H1 (cell line): ENCODE data around the gene TAP2. TPM values are rescaled to one million over a fixed set of nuclear protein-coding genes. Genes with fewer than 3 reads are reported as not detected.

Experiments used
- CTCF ChIA-PET: fragments of 300-600 bp; sonication (Branson Sonifier 250); formaldehyde crosslinking; loops from one replicate; lab custom pipeline; 2021; ENCODE audit not compliant: partially characterized antibody; lab: Charles Lee
- POLR2A ChIA-PET: fragments of 300-600 bp; sonication (Branson Sonifier 250); formaldehyde crosslinking; loops from one replicate; lab custom pipeline; 2021; ENCODE audit warnings: inconsistent platforms; ENCODE audit not compliant: partially characterized antibody; lab: Charles Lee
- DNase-seq, 2 experiments: peaks; one replicate each; pipeline versions ENCODE4 v3.0.0 to v3.0.0-alpha.2; 2010 to 2022; ENCODE audit warnings: low spot score in 2 of 2, low read depth in 1 of 2, mixed read lengths in 1 of 2
- FAIRE-seq: peaks from 2 replicates; lab custom pipeline; 2011; peaks lifted over from hg19 to GRCh38; lab: Jason Lieb, UNC
- H2AFZ ChIP-seq: 2 replicates; pipeline ENCODE4 v1.8.1; 2012; ENCODE audit warnings: low read length, inconsistent platforms
- H2AK5ac ChIP-seq: 2 replicates; pipeline ENCODE4 v1.6.1; 2013; ENCODE audit warnings: low read depth, low read length
- H2BK120ac ChIP-seq: replicated peaks from 2 replicates; pipeline ENCODE3; 2013; ENCODE audit warnings: low read depth, low read length, inconsistent platforms
- H2BK12ac ChIP-seq: 2 replicates; pipeline ENCODE4 v1.6.1; 2013; ENCODE audit warnings: low read depth, low read length
- H2BK15ac ChIP-seq: 2 replicates; pipeline ENCODE4 v1.6.1; 2013; ENCODE audit warnings: low read length
- H2BK20ac ChIP-seq: 2 replicates; pipeline ENCODE4 v1.6.1; 2013; ENCODE audit warnings: low read length
- H2BK5ac ChIP-seq: 2 replicates; pipeline ENCODE4 v1.6.1; 2013; ENCODE audit warnings: low read depth, low read length
- H3K14ac ChIP-seq: 2 replicates; pipeline ENCODE4 v1.6.1; 2013; ENCODE audit warnings: inconsistent platforms; ENCODE audit not compliant: insufficient read length
- H3K18ac ChIP-seq: 2 replicates; pipeline ENCODE4 v1.6.1; 2013; ENCODE audit warnings: low read length; ENCODE audit errors: extremely low read depth
- H3K23ac ChIP-seq: 2 replicates; pipeline ENCODE4 v1.6.1; 2013; ENCODE audit warnings: inconsistent platforms; ENCODE audit not compliant: insufficient read length
- H3K23me2 ChIP-seq: 2 replicates; pipeline ENCODE4 v1.6.1; 2013; ENCODE audit warnings: low read depth, low read length
- H3K27ac ChIP-seq: 2 replicates; pipeline ENCODE4 v1.6.1; 2011; ENCODE audit warnings: low read depth, low read length, inconsistent platforms
- H3K27me3 ChIP-seq, 4 experiments: replicated peaks in 1 of 4; 1 replicate in 1 of 4; 2 replicates in 3 of 4; pipeline versions ENCODE4 v1.6.1 to v1.8.1; 2011 to 2013; ENCODE audit warnings: low read length in 3 of 4, mild to moderate bottlenecking in 3 of 4, inconsistent platforms in 2 of 4, mixed read lengths in 2 of 4, moderate library complexity in 1 of 4; ENCODE audit not compliant: control insufficient read depth in 3 of 4, insufficient read depth in 3 of 4; ENCODE audit errors: extremely low read depth in 1 of 4
- H3K36me3 ChIP-seq, 4 experiments: 2 replicates each; pipeline versions ENCODE4 v1.6.1 to v1.8.1; 2011 to 2013; ENCODE audit warnings: mild to moderate bottlenecking in 4 of 4, low read length in 3 of 4, moderate library complexity in 2 of 4, control low read depth in 1 of 4, inconsistent platforms in 1 of 4; ENCODE audit not compliant: insufficient read depth in 4 of 4, control insufficient read depth in 2 of 4
- H3K4ac ChIP-seq: replicated peaks from 2 replicates; pipeline ENCODE3; 2013; ENCODE audit warnings: low read length, low read depth, mixed read lengths, inconsistent platforms; ENCODE audit not compliant: insufficient read length
- H3K4me1 ChIP-seq, 4 experiments: replicated peaks in 1 of 4; 1 replicate in 1 of 4; 2 replicates in 3 of 4; pipeline versions ENCODE4 v1.6.1 to v1.8.1; 2011 to 2013; ENCODE audit warnings: low read length in 3 of 4, inconsistent platforms in 2 of 4, mixed read lengths in 1 of 4; ENCODE audit not compliant: insufficient read depth in 4 of 4, control insufficient read depth in 3 of 4
- H3K4me2 ChIP-seq, 2 experiments: 2 replicates each; pipeline versions ENCODE4 v1.6.1 to v1.8.1; 2011 to 2013; ENCODE audit warnings: low read depth in 2 of 2, low read length in 2 of 2, control low read depth in 1 of 2, inconsistent platforms in 1 of 2, mild to moderate bottlenecking in 1 of 2; ENCODE audit not compliant: insufficient read depth in 1 of 2
- H3K4me3 ChIP-seq, 4 experiments: fragments of 200-600, 300-600 bp in 1 of 4; sonication (generic), shearing (Covaris generic), sonication (Bioruptor Twin) in 1 of 4; 2 replicates each; pipeline versions ENCODE4 v1.5.1 to v1.8.1; 2011 to 2016; ENCODE audit warnings: low read length in 4 of 4, low read depth in 3 of 4, control low read depth in 2 of 4, inconsistent platforms in 2 of 4, mild to moderate bottlenecking in 2 of 4, mixed read lengths in 1 of 4, moderate library complexity in 1 of 4; ENCODE audit not compliant: insufficient read depth in 2 of 4; ENCODE audit errors: extremely low read depth in 1 of 4
- H3K56ac ChIP-seq: replicated peaks from 2 replicates; pipeline ENCODE3; 2013; ENCODE audit warnings: low read depth, mild to moderate bottlenecking, mixed read lengths, low read length, inconsistent platforms; ENCODE audit not compliant: insufficient read length
- H3K79me1 ChIP-seq: 2 replicates; pipeline ENCODE4 v1.6.1; 2013; ENCODE audit warnings: low read depth, low read length, control low read depth
- H3K79me2 ChIP-seq, 2 experiments: 2 replicates each; pipeline versions ENCODE4 v1.6.1 to v1.8.1; 2012 to 2013; ENCODE audit warnings: low read length in 2 of 2, mild to moderate bottlenecking in 2 of 2, inconsistent platforms in 1 of 2; ENCODE audit not compliant: insufficient read depth in 2 of 2, control insufficient read depth in 1 of 2
- H3K9ac ChIP-seq, 4 experiments: replicated peaks in 1 of 4; 1 replicate in 1 of 4; 2 replicates in 3 of 4; pipeline versions ENCODE4 v1.6.1 to v1.8.1; 2011 to 2013; ENCODE audit warnings: low read depth in 3 of 4, low read length in 3 of 4, control low read depth in 2 of 4, mild to moderate bottlenecking in 2 of 4, moderate library complexity in 2 of 4, inconsistent platforms in 1 of 4; ENCODE audit errors: extremely low read depth in 1 of 4
- H3K9me3 ChIP-seq, 2 experiments: 2 replicates each; pipeline versions ENCODE4 v1.6.1 to v1.8.1; 2012 to 2013; ENCODE audit warnings: mild to moderate bottlenecking in 2 of 2, moderate library complexity in 2 of 2, control low read depth in 1 of 2, inconsistent platforms in 1 of 2, low read depth in 1 of 2, low read length in 1 of 2, mixed read lengths in 1 of 2; ENCODE audit not compliant: insufficient read depth in 2 of 2
- H4K20me1 ChIP-seq, 2 experiments: replicated peaks in 1 of 2; 2 replicates each; pipeline versions ENCODE3 to v1.8.1; 2011 to 2013; ENCODE audit warnings: inconsistent platforms in 2 of 2, low read length in 2 of 2, mild to moderate bottlenecking in 1 of 2; ENCODE audit not compliant: insufficient read depth in 2 of 2, control insufficient read depth in 1 of 2
- H4K5ac ChIP-seq: 2 replicates; pipeline ENCODE4 v1.6.1; 2013; ENCODE audit warnings: low read length, low read depth, mixed read lengths, inconsistent platforms; ENCODE audit not compliant: insufficient read length
- H4K8ac ChIP-seq: 2 replicates; pipeline ENCODE4 v1.8.0; 2013; ENCODE audit warnings: mild to moderate bottlenecking, moderate library complexity, low read length, inconsistent platforms; ENCODE audit not compliant: insufficient read depth; ENCODE audit errors: extremely low read depth
- H4K91ac ChIP-seq: replicated peaks from 2 replicates; pipeline ENCODE3; 2013; ENCODE audit warnings: low read length, mixed read lengths, inconsistent platforms; ENCODE audit not compliant: insufficient read length
- BCL11A ChIP-seq, 2 experiments: IDR thresholded peaks; one replicate each; pipeline ENCODE4 v1.6.1; 2011; ENCODE audit warnings: low read depth in 2 of 2, low read length in 2 of 2, mild to moderate bottlenecking in 2 of 2
- KDM1A ChIP-seq: fragments of 200-600, 300-600 bp; sonication (generic); IDR thresholded peaks from 2 replicates; pipeline ENCODE4 v1.7.1; 2016; ENCODE audit warnings: mild to moderate bottlenecking, low read length, borderline replicate concordance
- NRF1 ChIP-seq: IDR thresholded peaks from 2 replicates; pipeline ENCODE4 v1.6.1; 2011; ENCODE audit warnings: mild to moderate bottlenecking, low read depth, low read length, improper control_type of control experiment
- RAD21 ChIP-seq, 2 experiments: IDR thresholded peaks in 1 of 2; conservative IDR thresholded peaks in 1 of 2; 2 replicates each; pipeline ENCODE4 v1.6.1; 2011; ENCODE audit warnings: low read depth in 2 of 2, low read length in 2 of 2, improper control_type of control experiment in 1 of 2, inconsistent platforms in 1 of 2, mild to moderate bottlenecking in 1 of 2, moderate library complexity in 1 of 2
- YY1 ChIP-seq: IDR thresholded peaks from 2 replicates; pipeline ENCODE4 v1.6.1; 2011; ENCODE audit warnings: low read depth, mild to moderate bottlenecking, low read length
- WGBS, 2 experiments: shearing (Covaris generic) in 1 of 2; methylation state at CpG; one replicate each; pipeline versions ENCODE4 v1.1.6 to v1.1.7; 2013 to 2015; ENCODE audit warnings: low lambda C conversion rate in 2 of 2, mixed read lengths in 2 of 2, inconsistent platforms in 1 of 2, low coverage in 1 of 2, missing lambda C conversion rate in 1 of 2; ENCODE audit not compliant: insufficient replicate concordance in 2 of 2, insufficient coverage in 1 of 2, insufficient read length in 1 of 2; ENCODE audit errors: extremely low coverage in 1 of 2, missing lambda C conversion rate in 1 of 2; 5-methylcytosine and 5-hydroxymethylcytosine counted together
- polyA plus RNA-seq, 7 experiments: library from polyadenylated mRNA; depleted of rRNA in 3 of 7; stranded (reverse) in 5 of 7; unstranded in 2 of 7; fragments of >200 nt in 5 of 7; fragments of 200-250 nt in 2 of 7; gene quantifications; 1 replicate in 5 of 7; 2 replicates in 1 of 7; 4 replicates in 1 of 7; pipeline versions ENCODE4 v1.2.1 to v1.2.3, GENCODE V29; 2011 to 2013; ENCODE audit warnings: missing spikeins in 2 of 7, mixed read lengths in 2 of 7
- total RNA-seq: library from RNA; stranded (reverse); fragmentation: NEBNext Ultra II Directional; extraction: Animal tissue kit (Norgen Biotek cat#: 25700); gene quantifications from 2 replicates; pipeline ENCODE4 v1.2.1, GENCODE V29; 2021
- TF ChIP-seq, protein P1 (sequence below): IDR thresholded peaks from 2 replicates; pipeline ENCODE4 v1.6.1; 2012; ENCODE audit warnings: inconsistent platforms

The TAP2 gene
- total and polyA plus RNA-seq, 2 of the 8 experiments (the other 6 are each of a cell fraction or from before 2014, with no cell fraction given), result 11.3 to 27.2 TPM

GRCh38 chr6:32887616-32888015, 49.1 kb upstream of the TAP2 start:
- H4K8ac ChIP-seq, result no peak overlapping the region

More at GRCh38 chr6:32887616-32888015, 49.1 kb upstream of the TAP2 start:
- H3K4me3 ChIP-seq, result no peak overlapping the region
- no peak overlapping the region for H4K91ac ChIP-seq
- no peaks in the 10 kb centered on the region for H3K36me3 ChIP-seq
- H3K27me3 ChIP-seq, result no peaks in the 10 kb centered on the region
- no peak overlapping the region for H3K23ac ChIP-seq
- no peak for DNase-seq
- no peaks in the 10 kb centered on the region for H3K23me2 ChIP-seq
- 88% methylated on average over 5 of the region's 5 CpGs; no CpG with 5 or more reads in 1 of the 2 experiments for WGBS, 2 experiments
- no peak overlapping the region for H3K4me2 ChIP-seq
- H3K9me3 ChIP-seq, result no peaks in the 10 kb centered on the region
- H3K27ac ChIP-seq, result no peak overlapping the region
- H2BK15ac ChIP-seq, result no peak overlapping the region
- no peak overlapping the region for H2AFZ ChIP-seq
- H3K4me1 ChIP-seq, result no peaks in the 10 kb centered on the region
- H2BK12ac ChIP-seq, result no peak overlapping the region
- no peak overlapping the region for H3K18ac ChIP-seq
- ChIA-PET CTCF (interaction anchor here (0.7 kb wide), 1 partner anchor 54 kb away, joined by 3 read pairs; no protein-coding TSS in a partner anchor), POLR2A (no interaction called here)
- H2BK5ac ChIP-seq, result no peak overlapping the region
- no peak overlapping the region for H3K4ac ChIP-seq
- H3K56ac ChIP-seq, result no peak overlapping the region
- no peak overlapping the region for H4K5ac ChIP-seq
- no peak overlapping the region for H2BK120ac ChIP-seq
- no peak overlapping the region for H2AK5ac ChIP-seq
- no peak overlapping the region for H2BK20ac ChIP-seq
- TF ChIP-seq, protein P1, sequence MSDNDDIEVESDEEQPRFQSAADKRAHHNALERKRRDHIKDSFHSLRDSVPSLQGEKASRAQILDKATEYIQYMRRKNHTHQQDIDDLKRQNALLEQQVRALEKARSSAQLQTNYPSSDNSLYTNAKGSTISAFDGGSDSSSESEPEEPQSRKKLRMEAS, result no peak
- TF ChIP-seq YY1 (no peak), RAD21 (IDR thresholded peaks at IDR 0.05 in 1 of 2, conservative IDR thresholded peaks at IDR 0.05 in 1 of 2; ENCODE audit: low read depth in 2 of 2, low read length in 2 of 2) (no peak), BCL11A (IDR thresholded peaks at IDR 0.05; ENCODE audit: low read depth in 2 of 2, low read length in 2 of 2) (no peak), KDM1A (no peak), NRF1 (no peak)
- H3K14ac ChIP-seq, result no peak overlapping the region
- no peaks in the 10 kb centered on the region for H3K79me2 ChIP-seq
- H3K9ac ChIP-seq, result no peak overlapping the region
- no peaks in the 10 kb centered on the region for H3K79me1 ChIP-seq
- peaks cover 0 to 2% of the 10 kb centered on the region in 2 experiments for H4K20me1 ChIP-seq
- FAIRE-seq, result no peak
